Lung (tissue), 12 donors: ENCODE measurements around the gene FBXO10. TPM values are rescaled to one million over a fixed set of nuclear protein-coding genes. Genes with fewer than 3 reads are reported as not detected.

ENCODE experiments used
- ATAC-seq: fragments of 200-7000 bp; cut with Tn5 transposase; one replicate; pipeline ENCODE4 v1.9.1; 2020; ENCODE audit warnings: moderate number of reproducible peaks; ENCODE audit not compliant: insufficient read depth, low FRiP score
- DNase-seq, 3 donors: peaks; one replicate each; pipeline ENCODE4 v3.0.0-alpha.2; 2013 to 2017
- H3K27ac ChIP-seq, 2 donors: one replicate each; pipeline ENCODE4 v1.5.1; 2013; ENCODE audit warnings: mild to moderate bottlenecking in 2 of 2, moderate library complexity in 2 of 2, control low read depth in 1 of 2, inconsistent platforms in 1 of 2, low read depth in 1 of 2, low read length in 1 of 2
- H3K27me3 ChIP-seq, 3 donors: one replicate each; pipeline ENCODE4 v1.5.1; 2013; ENCODE audit warnings: low read length in 2 of 3; ENCODE audit not compliant: control insufficient read depth in 3 of 3, insufficient read depth in 3 of 3
- H3K36me3 ChIP-seq, 4 donors: one replicate each; pipeline ENCODE4 v1.5.1; 2013; ENCODE audit warnings: low read length in 4 of 4, mild to moderate bottlenecking in 1 of 4, moderate library complexity in 1 of 4; ENCODE audit not compliant: control insufficient read depth in 4 of 4, insufficient read depth in 4 of 4
- H3K4me1 ChIP-seq, 5 donors: one replicate each; pipeline ENCODE4 v1.5.1; 2013; ENCODE audit warnings: low read length in 5 of 5, mild to moderate bottlenecking in 2 of 5, moderate library complexity in 1 of 5; ENCODE audit not compliant: control insufficient read depth in 5 of 5, insufficient read depth in 5 of 5
- H3K4me3 ChIP-seq: one replicate; pipeline ENCODE4 v1.5.1; 2013; ENCODE audit warnings: mild to moderate bottlenecking, control low read depth, moderate library complexity
- H3K9ac ChIP-seq, 2 donors: one replicate each; pipeline ENCODE4 v1.5.1; 2013; ENCODE audit warnings: low read length in 2 of 2, control low read depth in 1 of 2; ENCODE audit not compliant: insufficient read depth in 1 of 2
- H3K9me3 ChIP-seq, 4 donors: one replicate each; pipeline ENCODE4 v1.5.1; 2013; ENCODE audit warnings: low read length in 3 of 4, mild to moderate bottlenecking in 1 of 4, moderate library complexity in 1 of 4; ENCODE audit not compliant: control insufficient read depth in 4 of 4, insufficient read depth in 3 of 4
- CTCF ChIP-seq: IDR thresholded peaks from 2 replicates; pipeline ENCODE4 v1.5.1; 2012; ENCODE audit warnings: mild to moderate bottlenecking; ENCODE audit errors: control extremely low read depth, extremely low read depth
- WGBS, 2 donors: extraction: QIAGEN DNeasy Blood & Tissue Kit; methylation state at CpG; one replicate each; pipeline ENCODE4 v1.1.7; 2013; 5-methylcytosine and 5-hydroxymethylcytosine counted together
- polyA plus RNA-seq, 2 donors: library from polyadenylated mRNA; stranded (reverse); fragments of 200-250 nt; gene quantifications; one replicate each; pipeline ENCODE4 v1.2.1, GENCODE V29; 2013
- total RNA-seq, 2 donors: library from RNA; depleted of rRNA in 1 of 2; stranded (reverse); fragments of >200 nt in 1 of 2; gene quantifications; one replicate each; pipeline ENCODE4 v1.2.1, GENCODE V29; 2014 to 2021
- donor health status: control.
- donor health status: control.
- donor health status: Bipolar disorder and iron deficiency.
- donor health status: healthy.
- donor health status: DM: yes; HTN: yes; CAD: no.

FBXO10 gene
- total and polyA plus RNA-seq, 4 donors = 2.6 to 6.3 (median 4.0) TPM

DNA sequence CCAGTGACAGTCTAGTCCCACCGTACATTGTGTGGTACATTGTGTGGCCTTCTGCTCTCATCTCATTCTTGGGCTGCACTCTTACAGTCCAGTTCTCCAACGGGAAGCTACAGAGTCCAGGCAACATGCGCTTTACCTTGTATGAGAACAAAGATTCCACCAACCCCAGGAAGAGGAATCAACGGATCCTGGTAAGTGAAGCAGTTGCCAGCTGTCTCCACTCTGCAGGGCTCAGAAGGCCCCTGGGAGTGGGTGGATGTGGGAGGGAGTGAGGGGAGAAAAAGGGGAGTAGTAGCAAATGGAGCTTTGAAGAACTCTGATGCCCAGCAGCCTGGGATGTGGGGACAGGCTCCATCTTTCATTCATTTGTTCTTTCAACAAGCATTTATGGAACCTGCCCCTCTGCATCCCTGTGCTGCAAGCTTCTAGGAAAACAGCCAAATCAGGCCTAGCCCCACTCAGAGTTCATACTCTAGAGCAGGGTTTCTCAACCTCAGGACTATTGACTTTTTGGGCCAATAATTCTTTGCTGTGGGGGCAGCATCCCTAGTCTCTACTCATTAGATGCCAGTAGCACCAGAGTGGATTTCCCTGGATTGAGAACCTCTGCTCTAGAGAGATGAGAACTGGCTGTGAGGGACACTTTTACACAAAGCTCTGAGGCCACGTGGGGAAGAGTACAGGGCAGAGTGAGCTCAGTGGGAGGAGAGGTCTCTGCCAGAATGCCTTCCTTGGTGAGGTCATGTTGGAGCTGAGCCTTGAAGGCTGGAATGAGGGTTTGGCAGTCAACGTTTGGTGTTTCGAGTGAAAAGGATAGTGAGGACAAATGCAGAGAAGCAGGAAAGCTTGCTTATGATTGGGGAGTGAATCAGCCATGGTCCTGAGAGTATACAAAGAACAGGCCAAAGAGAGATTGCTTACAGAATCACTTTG, 89.3 kb downstream of the FBXO10 start:
- no peak for TF ChIP-seq CTCF
- peak; percentile 26 to 34 (median 31) for DNase-seq
- Histone ChIP-seq H3K27ac (peak overlapping the region; percentile 37 to 66), H3K4me3 (peak overlapping the region; percentile 68), H3K9ac (peak overlapping the region; percentile 47 to 67), H3K9me3 (no peaks in the 10 kb centered on the region), H3K36me3 (peaks cover 6 to 14% (median 9%) of the 10 kb centered on the region in 4 donors), H3K4me1 (peaks cover 0 to 24% (median 7%) of the 10 kb centered on the region in 5 donors), H3K27me3 (no peaks in the 10 kb centered on the region)
- 27 to 48% methylated on average over 7 of the region's 7 CpGs for WGBS, 2 donors
- ATAC-seq = no peak

DNA sequence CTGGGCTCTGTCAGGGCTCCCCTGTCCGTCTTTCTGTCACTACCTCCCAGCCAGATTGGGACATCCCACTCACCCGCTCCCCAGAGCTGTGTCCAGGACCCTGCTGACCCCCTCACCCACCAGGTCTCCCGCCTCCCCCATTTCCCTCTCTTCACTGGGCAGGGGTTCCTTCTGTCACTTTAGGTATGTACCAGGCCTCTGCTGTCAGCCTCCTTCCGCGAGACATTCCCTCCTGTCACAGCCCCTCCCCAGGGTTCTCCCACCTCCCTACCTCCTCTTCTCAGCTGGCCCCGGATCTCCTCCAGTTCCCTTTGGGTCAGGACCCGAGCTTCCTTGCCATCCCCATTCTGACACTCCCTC, 89.9 kb downstream of the FBXO10 start:
- H3K27ac ChIP-seq = peak overlapping the region; percentile 37 to 66
- peak overlapping the region; percentile 68 for H3K4me3 ChIP-seq
- TF ChIP-seq CTCF = no peak
- peaks cover 0 to 24% (median 7%) of the 10 kb centered on the region in 5 donors for H3K4me1 ChIP-seq
- no peaks in the 10 kb centered on the region for H3K9me3 ChIP-seq
- H3K36me3 ChIP-seq = peaks cover 6 to 13% (median 8%) of the 10 kb centered on the region in 4 donors
- 7 to 8% methylated on average over 7 of the region's 7 CpGs for WGBS, 2 donors
- H3K9ac ChIP-seq = peak overlapping the region; percentile 47 to 67
- ATAC-seq = no peak
- H3K27me3 ChIP-seq = no peaks in the 10 kb centered on the region
- no peak for DNase-seq

- Histone ChIP-seq H3K4me3 (peak within 1 kb of the TSS; percentile 68), H3K9ac (peak within 1 kb of the TSS; percentile 47 to 67), H3K36me3 (peaks cover 6 to 13% (median 8%) of the 10 kb centered on the region in 4 donors), H3K4me1 (peaks cover 0 to 24% (median 7%) of the 10 kb centered on the region in 5 donors), H3K9me3 (no peaks in the 10 kb centered on the region), H3K27me3 (no peaks in the 10 kb centered on the region), H3K27ac (peak within 1 kb of the TSS; percentile 37 to 66)
- peak; percentile 89 to 92 (median 92) for DNase-seq
- WGBS, 2 donors = 4 to 5% methylated on average over 35 to 56 of the region's 56 CpGs
- TF ChIP-seq CTCF = no peak
- ATAC-seq = peak; percentile 98
Measured at GRCh38 chr9:37485389-37486255, 90.6 kb downstream of the FBXO10 start, which contains the start of gene POLR1E. POLR1E (plus strand) TSS chr9:37485948; CDS start chr9:37486048, 100 bp downstream.
